IPS DF 4.7 (cell line): ENCODE measurements around the gene MOV10L1.
"Not testable (repeated sequence)": the region's sequence is repeated elsewhere in the genome, so short reads cannot be mapped to it uniquely, and the experiment has no call there.

Source experiments
- DNase-seq: peaks from one replicate; pipeline ENCODE4 v3.0.0-alpha.2; 2013; ENCODE audit warnings: low spot score; ENCODE audit errors: extremely low read depth

The MOV10L1 gene

DNA sequence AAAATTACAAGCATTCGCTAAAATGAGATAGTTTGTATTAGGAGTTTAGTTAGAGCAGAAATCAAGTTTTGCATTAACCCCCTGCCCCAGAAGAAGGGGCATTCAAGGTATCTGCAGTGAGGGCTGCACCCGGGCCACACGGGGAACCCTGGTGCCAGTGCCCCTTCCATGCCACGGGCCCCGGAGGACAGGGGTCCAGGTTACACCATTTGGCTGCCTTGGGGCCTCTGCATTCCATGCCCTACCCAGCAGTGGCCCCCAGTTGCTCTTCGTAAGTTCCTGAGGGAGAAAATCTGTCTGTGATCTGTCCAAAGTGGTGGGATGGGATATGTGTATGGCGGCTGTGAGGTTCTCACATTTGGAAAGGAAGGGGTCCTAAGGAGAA, 63.9 kb downstream of the MOV10L1 start:
- no peak for DNase-seq

DNA sequence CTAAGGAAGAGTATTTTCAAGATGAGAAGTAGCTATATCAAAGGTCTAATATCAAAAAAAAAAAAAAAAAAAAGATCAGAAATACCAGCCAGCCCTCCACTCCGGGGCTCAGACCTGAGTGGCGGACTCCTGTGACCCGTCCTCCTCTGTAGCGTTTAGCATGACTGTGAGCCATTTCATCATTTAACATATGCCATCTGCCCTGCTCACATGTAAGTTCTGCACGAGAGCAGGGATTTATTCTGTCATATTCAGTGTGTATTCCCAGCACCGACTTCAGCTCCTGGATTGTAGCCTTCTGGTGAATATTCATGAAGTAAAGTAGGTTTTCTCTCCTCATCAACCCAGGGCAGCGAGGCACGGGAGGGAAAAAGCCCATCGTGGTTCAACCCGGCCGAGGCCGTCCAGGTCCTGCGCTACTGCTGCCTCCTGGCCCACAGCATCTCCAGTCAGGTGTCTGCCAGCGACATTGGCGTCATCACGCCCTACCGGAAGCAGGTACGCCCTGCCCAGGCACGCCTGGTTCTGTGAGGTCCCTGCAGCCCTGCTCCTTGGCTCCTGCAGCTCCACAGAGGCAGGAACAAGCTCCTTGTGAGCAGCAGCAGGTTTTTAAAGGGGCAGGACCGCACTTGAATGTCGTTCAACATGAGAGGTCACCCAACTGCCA, 68.0 kb downstream of the MOV10L1 start:
- no peak for DNase-seq

DNA sequence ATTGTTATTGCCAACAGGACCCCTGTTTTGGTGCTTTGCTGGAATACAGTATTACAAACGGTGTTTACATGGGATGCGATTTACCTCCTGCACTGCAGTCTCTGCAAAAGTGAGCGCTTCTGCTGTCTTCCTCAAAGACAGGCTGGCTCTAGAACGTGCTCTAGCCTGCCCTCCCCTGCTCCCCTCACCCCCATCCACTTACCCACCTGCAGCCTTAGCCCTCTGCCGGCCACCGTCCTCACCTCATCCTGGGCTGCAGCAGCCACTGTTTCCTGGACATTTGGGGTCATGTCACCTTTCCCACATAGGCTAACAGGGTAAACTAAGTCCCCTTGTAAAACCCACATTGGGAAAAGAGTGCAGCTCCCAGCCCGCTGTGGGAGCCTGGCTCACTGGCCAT, 71.1 kb downstream of the MOV10L1 start:
- DNase-seq = no peak

DNA sequence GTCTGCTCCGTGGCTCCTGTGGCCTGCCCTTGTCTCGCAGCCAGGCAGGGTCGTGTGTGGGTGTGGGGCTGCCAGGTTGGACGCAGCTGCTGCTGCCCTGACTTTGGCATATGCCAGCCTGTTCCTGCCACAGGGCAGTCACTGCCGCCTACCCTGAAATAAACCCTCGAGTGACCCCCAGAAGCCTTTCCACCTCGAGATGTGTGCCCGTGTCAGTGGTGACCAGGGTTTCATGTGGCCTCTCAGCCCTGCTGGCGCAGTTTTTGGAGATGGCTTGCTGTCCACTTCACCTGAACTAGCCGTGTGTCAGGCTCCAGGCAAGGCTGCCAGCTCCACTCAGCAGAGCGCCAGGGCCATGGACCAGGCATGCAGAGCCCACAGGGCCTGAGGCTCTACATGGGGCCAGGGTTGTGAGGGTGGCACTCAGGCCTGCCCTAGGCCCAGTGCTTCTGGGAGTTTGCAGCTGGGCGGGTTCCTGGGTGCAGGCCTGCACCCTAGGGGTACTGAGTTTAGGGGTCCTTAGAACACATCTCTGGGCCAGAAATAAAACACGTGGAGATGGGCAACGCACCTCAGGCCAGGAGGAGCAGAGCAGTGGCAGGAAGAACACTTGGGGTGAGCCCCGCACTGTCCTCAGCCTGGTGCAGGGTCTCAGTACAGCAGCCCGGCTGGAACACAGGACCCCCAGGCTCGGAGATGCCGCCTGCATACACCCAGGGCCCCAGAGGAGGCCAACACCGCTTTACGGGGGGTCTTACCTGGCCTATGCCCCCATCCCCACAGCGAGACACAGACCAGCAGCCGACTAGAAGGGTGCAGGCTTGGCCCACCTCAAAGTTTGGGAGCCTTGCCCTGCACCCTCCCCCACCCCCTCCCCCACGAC, 71.9 kb downstream of the MOV10L1 start:
- DNase-seq = no peak

DNA sequence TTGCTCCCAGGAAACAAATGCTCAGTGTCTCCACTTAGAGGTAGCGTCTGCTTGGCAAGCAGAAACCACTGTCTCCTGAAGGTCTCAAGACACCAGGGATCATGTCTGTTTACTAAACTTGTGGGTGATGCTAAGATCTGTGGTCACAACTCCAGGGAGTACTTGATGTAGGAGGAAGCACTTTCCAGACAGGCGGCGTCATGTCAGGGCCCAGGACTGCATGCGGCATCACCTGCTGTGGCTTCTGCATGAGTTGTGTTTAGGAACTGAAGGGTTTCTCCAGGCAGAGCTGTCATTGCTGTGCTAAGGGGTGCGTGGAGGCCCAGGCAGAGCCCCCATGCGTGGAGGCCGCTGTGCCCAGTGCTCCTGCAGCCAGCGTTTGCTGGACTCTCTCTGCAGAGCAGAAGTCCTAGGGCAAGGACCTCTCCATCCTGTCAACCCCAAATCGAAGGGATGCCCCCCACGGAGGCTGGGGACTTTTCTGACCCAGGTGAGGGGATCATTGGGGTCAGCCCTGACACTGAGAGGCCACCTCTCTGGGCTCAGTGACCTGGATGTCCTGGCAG, 72.7 kb downstream of the MOV10L1 start:
- no peak for DNase-seq

DNA sequence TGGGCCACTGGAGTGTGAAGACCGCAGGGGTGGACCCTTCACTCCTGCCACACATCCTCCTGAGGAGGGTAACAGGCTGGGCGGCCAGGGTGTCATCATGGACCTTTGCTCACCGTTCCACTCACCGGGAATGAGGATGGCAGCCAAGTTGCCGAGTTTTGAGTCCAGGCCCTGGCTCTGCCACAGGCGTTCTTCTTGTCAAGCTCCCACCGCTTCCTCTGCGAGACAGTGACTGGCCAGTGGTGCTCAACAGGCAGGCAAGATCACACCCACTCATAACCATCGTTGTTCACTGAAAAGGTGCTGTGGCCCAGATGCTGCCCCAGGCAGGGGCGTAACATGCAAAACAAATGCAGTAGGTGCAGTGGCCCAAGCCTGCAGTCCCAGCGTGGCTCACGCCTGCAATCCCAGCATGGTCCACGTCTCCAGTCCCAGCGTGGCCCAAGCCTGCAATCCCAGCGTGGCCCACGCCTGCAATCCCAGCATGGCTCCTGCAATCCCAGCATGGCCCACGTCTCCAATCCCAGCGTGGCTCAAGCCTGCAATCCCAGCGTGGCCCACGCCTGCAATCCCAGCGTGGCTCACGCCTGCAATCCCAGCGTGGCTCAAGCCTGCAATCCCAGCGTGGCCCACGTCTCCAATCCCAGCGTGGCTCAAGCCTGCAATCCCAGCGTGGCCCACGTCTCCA, 75.8 kb downstream of the MOV10L1 start:
- no peak for DNase-seq

DNA sequence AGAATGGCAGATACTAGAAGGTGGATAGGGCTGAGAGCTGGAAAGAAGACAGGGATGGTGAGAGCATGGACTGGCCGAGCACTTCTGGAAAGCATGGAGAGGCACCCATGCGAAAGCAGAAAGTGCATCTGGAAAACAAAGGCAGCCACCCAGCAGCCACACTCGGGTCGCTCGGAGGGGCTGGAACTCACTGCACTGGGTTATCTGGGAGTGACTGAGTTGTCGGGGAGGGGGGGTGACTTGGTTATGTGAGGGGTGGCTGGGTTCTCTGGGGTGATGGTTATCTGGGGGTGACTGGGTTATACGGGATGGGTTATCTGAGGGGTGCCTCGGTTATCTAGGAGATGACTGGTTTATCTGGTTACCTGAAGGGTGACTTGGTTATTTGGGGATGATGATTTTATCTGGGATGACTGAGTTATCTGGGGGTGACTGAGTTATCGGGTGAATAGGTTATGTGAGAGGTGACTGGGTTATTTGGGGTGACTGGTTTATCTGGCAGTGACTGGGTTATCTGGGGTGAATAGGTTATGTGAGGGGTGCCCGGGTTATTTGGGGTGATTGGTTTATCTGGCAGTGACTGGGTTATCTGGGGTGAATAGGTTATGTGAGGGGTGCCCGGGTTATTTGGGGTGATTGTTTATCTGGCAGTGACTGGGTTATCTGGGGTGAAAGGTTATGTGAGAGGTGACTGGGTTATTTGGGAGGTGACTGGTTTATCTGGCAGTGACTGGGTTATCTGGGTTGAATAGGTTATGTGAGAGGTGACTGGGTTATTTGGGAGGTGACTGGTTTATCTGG, 78.1 kb downstream of the MOV10L1 start:
- DNase-seq = no peak

DNA sequence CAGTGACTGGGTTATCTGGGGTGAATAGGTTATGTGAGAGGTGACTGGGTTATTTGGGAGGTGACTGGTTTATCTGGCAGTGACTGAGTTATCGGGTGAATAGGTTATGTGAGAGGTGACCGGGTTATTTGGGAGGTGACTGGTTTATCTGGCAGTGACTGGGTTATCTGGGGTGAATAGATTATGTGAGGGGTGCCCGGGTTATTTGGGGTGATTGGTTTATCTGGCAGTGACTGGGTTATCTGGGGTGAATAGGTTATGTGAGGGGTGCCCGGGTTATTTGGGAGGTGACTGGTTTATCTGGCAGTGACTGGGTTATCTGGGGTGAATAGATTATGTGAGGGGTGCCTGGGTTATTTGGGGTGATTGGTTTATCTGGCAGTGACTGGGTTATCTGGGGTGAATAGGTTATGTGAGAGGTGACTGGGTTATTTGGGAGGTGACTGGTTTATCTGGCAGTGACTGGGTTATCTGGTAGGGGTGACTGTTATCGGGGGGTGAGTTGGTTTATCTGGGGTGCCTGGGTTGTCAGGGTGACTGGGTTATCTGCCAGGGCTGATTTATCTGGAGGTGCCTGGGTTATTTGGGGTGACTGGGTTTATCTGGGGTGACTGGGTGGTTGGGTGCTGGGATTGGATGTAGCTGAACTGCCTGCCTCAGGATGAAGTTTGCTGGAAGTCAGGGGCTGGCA, 78.8 kb downstream of the MOV10L1 start:
- DNase-seq = not testable (repeated sequence)

DNA sequence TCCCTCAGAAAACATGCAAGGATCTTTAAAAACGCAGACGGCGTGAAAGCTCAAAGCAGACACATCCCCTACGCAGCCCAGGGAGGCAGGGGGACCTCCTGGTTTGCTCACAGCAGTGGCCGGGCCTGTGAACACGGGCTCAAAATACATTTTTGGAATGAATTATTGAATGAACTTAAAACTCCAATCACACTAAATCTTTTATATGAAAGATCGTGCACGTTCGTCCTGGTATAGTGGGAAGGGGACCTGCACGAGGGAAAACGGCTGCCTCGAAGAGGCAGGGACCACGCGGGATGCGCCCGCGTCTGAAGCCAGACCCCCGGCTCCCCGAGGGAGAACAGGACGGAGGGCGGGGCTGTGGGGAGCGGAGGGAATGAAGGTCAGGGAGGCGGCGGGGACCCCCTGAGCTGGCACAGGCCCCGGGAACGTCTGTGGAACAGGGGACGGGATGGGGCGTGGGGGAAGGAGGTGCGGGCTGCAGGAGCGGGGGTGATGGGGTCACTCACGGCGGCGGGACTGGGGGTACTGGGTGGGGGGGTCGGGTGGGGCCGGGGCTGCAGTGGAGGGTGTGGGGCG, 79.5 kb downstream of the MOV10L1 start:
- no peak for DNase-seq

DNA sequence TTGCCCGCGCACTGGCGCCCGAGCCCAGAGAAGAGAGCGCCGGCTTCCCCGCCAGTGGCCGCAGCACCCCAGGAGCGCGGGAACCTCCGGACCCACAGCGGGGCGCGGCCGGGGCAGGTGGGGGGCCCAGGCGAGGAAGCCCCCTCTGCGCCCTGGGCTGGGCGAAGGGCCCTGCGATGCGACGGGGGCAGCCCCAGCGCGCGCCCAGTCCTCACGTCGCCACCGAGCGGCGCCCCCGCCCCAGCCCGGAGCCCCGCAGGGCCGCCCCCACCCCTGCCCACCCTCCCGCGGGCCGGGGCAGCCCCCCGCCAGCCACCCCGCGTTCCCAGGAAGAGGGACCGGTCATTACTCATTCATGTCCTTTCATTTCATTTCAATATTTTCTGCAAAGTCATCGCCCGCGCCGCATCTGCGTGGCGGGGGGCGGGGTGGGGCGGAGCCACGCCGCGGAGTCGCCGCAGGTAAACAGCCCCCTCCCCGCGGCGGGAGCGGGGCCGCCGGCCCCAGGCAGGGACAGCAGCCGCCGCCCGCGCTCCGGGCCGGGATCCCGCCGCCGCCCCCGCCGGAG, 80.1 kb downstream of the MOV10L1 start:
- DNase-seq = no peak

DNA sequence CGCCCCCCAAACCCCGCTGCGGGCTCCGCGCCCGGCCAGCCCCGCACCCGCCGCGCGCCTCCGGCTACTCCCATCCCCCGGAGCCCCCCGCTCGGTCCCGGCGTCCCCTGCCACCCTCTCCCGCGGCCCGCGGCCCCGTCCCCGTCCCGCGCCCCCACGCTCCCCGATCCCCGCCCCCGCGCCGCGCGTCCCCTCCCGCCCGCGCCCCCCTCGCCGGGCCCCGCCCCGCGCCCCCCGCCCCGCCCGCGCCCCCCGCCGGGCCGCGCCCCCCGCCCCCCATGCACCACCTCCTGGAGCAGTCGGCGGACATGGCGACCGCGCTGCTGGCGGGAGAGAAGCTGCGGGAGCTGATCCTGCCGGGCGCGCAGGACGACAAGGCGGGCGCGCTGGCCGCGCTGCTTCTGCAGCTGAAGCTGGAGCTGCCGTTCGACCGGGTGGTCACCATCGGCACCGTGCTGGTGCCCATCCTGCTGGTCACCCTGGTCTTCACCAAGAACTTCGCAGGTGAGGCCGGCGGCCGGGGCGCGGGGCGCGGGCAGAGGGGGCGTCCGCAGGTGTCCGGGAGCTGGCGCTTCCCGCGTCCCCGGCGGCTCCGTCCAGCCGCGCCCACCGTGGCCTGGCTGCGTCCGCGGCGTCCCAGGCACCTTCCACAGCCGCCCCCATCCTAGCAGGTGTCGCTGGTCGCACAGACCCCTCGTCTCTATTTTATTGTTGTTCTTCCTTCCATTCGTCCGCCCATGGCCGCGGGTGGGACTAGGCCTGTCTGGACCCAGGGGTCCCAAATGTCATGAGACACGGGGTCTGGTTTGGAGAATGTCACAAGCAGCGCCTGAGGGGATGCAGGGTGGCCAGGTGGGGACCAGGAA, 80.9 kb downstream of the MOV10L1 start, which contains the start of gene PANX2:
Gene PANX2, plus strand, starts transcription at position 279 of the 866 bp plus-strand sequence. Its CDS starts 0 bp downstream, at position 279.
- DNase-seq = no peak

DNA sequence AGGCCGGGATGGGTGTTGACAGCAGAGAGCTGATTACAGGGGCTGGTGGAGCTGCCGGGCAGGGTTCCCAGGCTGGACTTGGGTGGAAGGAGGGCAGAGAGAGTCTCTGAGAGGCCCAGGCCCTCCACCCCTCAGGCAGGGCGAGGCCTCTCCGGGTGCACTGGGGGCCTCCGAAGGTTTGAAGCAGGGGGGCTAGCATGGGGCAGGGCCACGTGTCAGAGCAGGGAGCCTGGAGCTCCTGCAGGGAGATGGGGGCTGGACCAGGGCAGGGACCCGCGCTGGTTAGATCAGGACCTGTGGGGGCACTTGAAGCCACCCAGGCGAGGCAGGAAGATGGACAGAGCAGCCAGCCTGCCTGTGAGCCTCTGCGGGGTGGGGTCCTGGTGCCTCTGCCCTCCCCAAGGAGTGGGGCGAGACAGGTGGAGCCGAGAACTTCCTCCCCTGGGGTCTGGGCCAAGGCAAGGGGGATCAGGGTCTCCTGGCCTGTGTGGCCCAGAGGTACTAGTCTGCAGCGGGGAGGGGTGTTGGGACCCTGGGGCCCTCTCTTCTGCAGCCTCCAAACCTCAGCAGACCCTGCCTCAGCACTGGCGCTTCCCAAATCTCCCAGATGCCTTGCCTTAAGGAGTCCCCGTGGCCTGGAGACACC, 81.6 kb downstream of the MOV10L1 start:
- DNase-seq = no peak

DNA sequence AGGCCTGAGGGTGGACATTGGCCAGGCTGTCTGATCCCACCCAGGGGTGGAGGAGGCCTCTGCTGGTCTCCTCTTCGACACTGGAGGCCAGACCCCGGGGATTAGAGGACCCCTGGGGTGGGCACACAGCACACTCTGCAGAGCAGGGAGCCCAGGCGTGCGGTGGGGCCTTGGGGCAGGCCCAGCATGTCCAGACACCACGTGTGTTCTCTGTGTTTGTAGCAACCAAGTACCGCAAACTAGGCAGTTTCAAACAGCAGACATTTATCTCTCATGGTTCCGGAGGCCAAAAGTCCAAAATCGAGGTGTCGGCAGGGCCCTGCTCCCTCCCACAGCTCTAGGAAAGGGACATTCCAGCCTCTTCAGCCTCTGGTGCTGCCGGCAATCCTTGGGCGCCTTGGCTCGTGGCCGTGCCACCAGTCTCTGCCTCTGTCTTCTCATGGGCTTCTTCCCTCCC, 82.2 kb downstream of the MOV10L1 start:
- DNase-seq = no peak

DNA sequence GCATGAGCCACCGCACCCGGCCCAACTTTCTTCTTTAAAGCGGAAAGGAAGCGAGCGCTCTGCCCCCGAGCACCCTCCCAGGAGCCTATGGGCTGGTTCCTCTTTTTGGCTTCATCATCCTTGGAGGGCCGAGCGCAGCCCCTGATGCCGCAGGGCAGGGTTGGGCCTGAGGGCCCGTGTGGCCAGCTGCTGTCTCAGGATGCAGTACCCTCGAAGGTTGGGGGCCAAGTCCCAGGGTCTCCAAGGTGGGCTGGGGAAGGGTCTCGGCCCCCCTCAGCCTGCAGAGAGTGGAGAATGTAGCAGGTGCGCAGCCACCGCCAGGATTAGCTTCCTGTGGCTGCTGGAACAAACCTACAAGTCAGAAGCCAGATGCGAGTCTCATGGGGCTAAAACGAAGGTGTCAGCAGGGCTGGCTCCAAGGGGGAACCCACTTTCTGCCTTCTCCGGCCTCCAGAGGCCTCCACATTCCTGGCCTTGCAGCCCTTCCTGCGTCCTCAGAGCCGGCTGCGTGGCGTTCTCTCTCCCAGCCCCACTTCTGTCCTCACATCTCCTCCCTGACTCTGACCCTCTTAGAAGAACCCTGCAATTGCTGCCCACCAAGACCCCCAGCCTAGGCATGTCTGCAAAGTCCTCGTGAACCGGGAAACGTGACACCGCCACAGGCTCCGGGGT, 83.6 kb downstream of the MOV10L1 start:
- DNase-seq = no peak

DNA sequence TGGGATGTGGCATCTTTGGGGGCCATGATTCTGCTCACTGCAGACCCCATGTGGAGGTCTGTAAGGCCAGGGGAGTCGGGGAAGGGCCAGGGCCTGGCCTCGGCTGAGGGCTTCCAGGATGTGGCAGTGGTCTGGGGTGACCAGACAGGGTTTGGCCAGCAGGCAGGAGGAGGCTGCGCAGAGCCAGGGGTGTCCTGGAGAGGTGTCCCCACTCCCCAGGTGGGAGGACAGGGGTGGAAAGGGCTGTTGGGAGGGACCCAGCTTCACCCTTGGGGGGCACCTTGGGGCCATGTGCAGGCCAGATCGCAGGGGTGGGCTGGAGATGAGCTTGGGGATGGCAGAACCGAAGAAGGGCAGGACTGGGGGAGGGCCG, 84.2 kb downstream of the MOV10L1 start:
- no peak for DNase-seq

DNA sequence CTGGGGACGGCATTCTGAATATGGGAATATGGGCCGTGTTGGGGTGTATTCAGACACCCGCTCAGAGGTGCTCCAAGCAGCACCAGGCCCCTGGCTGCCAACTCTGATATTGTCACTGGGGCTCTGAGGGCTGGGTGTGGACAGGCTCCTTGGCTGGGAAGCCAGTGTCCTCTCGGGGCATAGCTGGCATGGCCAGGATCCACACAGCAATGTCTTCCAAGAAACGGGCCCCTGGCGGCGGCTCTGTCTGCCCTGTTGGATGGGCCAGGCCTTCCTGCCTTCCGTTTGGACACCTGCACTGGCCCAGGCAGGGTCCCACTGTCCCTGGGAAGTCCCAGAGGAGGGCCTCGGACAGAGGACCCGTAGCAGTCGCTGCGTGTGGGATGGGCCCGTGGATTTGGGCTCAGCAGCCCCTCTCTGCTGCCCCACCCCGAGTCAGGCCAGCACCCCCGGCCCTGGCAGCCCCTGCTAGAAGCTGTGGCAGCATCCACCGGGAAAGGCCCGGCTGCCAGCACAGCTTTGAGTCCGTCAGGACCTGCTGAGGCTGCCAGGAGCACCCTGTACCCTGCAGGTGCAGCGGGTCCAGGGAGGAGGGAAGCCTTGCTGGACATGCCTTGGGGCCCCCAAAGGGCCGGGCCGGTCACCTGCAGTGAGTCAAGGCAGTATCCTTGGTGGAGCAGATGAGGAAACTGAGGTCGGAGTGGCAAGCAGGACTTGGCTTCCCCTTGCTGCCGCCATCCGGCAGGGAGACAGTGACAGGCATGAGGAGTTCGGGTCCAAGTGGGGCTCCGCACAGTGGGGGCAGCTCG, 84.8 kb downstream of the MOV10L1 start:
- DNase-seq = no peak

DNA sequence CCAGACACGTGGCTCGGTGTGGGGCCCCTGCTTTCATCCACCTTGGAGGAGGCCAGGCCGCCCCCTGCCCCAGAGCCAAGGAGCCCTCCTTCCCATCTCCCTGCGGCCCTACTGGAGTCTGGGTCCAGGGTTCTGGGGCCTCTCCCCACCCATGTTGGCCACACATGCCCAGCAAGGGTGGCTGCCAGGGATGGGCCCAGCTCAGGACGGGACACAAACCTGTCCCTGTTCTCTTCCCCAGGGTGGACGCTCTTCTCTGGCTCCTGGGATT, 85.3 kb downstream of the MOV10L1 start:
- no peak for DNase-seq
